GM10847 (cell line): Measurements from ENCODE around the gene IRGQ.

Source experiments
- POLR2A ChIP-seq: IDR thresholded peaks from 2 replicates; pipeline ENCODE4 v1.6.1; 2011; ENCODE audit not compliant: insufficient read length; ENCODE audit errors: extremely low read depth

Gene IRGQ, protein sequence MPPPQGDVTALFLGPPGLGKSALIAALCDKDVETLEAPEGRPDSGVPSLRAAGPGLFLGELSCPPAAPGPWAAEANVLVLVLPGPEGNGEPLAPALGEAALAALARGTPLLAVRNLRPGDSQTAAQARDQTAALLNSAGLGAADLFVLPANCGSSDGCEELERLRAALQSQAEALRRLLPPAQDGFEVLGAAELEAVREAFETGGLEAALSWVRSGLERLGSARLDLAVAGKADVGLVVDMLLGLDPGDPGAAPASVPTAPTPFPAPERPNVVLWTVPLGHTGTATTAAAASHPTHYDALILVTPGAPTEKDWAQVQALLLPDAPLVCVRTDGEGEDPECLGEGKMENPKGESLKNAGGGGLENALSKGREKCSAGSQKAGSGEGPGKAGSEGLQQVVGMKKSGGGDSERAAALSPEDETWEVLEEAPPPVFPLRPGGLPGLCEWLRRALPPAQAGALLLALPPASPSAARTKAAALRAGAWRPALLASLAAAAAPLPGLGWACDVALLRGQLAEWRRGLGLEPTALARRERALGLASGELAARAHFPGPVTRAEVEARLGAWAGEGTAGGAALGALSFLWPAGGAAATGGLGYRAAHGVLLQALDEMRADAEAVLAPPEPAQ

DNA sequence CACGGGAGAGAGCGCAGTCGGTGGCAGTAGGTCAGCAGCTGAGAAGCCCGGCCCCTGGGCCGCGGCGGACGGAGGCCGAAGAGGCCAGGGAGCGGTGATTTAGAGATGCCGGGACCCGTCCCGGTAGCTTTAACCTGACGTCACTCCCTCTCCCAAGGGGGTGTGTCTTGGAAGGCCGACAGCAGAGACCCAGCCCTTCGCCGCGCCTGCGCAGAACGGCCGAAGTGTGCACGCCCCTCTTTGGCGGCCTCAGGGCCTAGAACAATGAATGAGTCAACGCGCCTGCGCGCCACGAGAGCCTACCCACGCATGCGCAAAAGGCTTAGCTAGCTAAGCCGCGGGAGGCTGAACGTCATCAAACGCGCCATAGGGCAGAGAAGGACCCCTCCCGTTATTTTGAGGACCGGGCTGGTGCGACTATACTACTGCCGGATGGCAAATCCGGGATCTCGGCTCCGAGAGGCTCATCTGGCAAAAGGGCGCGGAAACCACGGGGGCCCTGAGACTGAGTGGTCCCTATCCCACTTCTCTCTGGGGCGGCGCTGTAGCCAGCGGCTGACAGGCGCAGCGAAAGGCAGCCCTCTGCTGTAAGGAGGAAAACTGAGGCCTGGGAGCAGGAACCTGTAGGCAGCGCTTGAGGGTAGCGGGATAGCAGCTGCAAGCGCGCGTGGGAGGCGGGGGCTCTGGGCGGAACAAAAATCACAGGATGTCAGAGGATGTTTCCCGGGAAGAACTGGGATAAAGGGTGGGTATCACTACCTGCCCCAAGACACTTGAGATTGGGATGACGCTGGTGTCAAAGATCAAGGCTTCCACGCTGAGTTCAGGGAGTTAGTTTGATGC is at the start of gene IRGQ, which contains the start of gene ZNF576:
TSS of gene IRGQ (minus strand) at position 136 of the 843 bp plus-strand sequence. CDS start 796 bp downstream, outside the sequence.
TSS of gene ZNF576 (plus strand) at position 597 of the 843 bp plus-strand sequence. CDS start 514 bp downstream, outside the sequence.
- peak; percentile 59 for TF ChIP-seq POLR2A

GRCh38 chr19:43644181-43644580 is 48.2 kb upstream of the IRGQ start:
- no peak for TF ChIP-seq POLR2A

GRCh38 chr19:43643326-43643725 is 47.4 kb upstream of the IRGQ start:
- TF ChIP-seq POLR2A = no peak

DNA sequence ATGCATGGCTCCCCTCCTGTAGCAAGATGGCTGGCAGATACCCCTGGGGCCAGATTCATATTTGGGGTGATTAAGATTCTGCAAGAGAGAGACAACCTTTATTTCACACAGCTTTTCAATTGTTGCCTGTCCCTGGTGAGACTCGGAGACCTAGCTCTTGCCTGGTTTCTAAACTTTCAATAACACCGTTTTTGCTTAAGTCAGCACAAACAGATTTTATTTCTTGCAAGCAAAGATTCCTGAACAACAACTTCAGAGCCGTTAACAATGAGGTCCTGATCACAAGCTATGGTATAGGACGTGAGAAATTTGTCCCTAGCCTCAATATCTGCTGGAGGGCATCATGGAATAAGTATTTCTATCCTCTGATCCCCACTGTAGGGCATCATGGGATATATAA is 46.6 kb upstream of the IRGQ start:
- TF ChIP-seq POLR2A = no peak

DNA sequence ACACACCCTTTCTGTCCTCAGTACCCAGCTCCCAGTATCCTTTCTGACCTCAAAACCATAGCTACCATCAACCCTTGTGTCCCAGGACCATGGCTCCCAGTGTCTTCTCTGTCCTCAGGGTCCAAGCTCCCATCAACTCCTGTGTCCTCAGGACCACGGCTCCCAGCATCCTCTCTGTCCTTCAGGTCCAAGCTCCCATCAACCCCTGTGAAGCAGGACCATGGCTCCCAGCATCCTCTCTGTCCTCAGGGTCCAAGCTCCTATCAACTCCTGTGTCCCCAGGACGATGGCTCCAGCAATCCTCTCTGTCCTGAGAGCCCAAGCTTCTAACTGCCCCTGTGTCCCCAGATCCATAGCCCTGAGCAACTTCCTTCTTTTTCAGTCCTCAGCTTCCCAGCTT is 45.4 kb upstream of the IRGQ start:
- TF ChIP-seq POLR2A = no peak

DNA sequence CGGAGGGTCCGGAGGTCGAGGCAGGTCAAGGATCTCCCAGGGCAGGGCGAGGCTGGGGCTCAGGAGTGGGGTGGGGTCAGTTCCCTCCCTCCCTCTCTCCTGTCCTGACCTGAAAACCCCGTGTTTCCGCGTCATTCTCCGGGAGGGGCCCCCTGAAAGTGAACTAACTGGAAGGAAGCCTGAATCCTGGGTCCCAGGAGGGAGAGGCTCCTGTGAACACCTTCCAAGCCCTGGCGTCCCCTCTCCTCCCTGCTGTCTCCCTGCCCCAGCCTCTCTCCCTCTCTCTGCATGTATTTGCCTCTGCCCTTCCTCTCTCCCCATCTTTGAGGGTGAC is 44.5 kb upstream of the IRGQ start:
- TF ChIP-seq POLR2A = no peak

- TF ChIP-seq POLR2A = no peak
These were observed 43.8 kb upstream of the IRGQ start, which contains the start of gene CADM4 for GRCh38 chr19:43639519-43640423. Gene CADM4, minus strand, starts transcription at chr19:43639850. Its CDS starts 60 bp downstream, at chr19:43639790.

DNA sequence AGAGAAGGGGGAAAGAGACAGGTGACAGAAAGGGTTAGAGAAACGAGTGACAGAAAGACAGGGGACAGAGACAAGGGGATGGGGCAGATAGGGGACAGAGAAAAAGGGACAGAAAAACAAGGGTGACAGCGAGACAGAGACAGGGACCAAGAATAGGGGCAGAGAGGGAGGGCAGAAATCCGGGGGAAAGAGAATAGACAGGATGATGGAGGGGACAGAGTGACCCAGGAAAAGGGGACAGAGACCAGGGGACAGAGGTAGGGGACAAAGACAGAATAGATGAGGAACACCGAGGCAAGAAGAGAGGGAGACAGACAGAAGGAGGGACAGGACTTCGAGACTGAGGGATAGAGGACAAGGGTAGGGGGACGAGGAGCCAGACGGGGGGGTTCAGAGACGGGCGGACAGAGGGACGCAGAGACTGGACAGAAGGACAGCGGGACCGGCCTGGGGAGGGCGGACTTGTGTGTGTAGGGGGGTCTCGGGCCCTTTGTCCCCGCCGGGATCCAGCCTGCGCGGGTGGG is 43.1 kb upstream of the IRGQ start:
- no peak for TF ChIP-seq POLR2A

DNA sequence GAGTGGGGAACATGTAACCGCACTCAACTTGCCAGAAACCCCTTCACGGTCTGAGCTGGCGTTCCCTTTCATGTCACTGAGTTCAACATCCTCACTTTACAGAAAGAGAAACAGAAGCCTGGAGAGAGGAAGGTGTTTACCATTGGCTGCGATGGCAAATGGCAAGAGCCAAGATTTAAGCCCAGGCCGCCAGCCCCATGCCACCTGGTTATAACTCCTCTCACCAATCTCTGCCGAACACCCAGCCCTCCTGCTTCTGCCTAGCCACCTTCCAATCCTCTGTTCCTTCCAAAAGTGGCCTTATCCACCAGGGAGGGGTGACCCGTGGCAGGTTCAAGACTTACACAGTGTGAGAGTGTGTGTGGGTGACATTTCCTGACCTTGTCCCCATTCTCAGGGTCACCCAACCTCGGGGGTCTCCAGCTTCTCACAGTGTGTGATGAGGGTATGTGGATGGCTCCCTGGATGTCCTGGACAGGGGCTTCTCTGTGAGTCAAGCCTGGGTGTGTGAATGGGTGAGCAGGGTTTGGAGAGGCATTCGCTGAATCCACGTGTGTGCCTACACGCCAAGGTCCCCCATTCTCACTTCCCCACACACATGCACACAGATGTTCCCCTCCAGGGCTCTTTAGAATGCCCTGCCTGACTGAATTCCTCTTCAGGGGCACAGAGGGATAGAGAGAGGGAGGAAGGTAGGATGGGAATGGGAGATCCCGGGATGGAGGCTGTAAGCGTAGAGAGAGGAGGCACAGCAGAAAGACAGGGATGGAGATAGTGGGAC is 42.5 kb upstream of the IRGQ start:
- TF ChIP-seq POLR2A = no peak

- no peak for TF ChIP-seq POLR2A
These were observed 40.3 kb upstream of the IRGQ start for GRCh38 chr19:43636121-43636683.

GRCh38 chr19:43634872-43635560 is 39.1 kb upstream of the IRGQ start:
- TF ChIP-seq POLR2A = no peak

DNA sequence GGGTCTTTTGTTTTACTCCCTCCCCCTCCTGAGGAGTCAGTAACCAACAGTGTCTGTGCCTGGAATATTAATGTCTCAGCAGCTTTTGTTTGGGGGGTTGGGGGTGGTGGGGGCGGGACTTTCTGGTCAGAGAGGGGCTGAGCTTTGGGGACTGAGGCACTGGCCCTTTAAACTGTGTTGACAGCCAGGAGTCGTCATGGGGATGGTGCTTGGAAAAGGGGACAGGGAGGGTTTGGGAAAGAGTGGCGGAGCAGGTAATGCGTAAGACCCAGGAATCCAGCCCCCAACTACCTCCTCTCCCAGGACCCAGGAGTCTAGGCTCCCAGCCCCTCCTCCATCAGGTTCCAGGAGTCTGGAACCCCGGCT is 38.6 kb upstream of the IRGQ start:
- TF ChIP-seq POLR2A = no peak

- TF ChIP-seq POLR2A = no peak
These were observed 38.1 kb upstream of the IRGQ start for GRCh38 chr19:43634068-43634467.

DNA sequence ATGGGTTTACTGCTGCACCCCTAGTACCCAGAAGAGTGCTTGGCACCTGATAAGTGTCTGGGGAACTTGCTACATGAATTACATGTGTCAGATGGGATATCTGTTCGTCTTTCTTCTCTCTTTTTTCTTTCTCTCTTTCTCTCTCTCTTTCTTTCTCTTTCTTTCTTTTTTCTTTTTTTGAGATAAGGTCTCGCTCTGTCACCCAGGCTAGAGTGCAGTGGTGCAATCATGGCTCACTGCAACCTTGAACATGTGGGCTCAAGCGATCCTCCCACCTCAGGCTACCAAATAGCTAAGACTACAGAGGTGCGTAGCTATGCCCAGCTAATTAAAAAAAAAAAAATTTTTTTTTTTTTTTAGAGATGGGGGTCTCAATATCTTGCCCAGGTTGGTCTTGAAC is 37.6 kb upstream of the IRGQ start:
- no peak for TF ChIP-seq POLR2A
